CD14-positive monocyte (primary cell): Measurements from ENCODE around the gene RAB11FIP4. TPM values are rescaled to one million over a fixed set of nuclear protein-coding genes. Genes with fewer than 3 reads are reported as not detected.

Experiments used
- DNase-seq, 3 donors: peaks; one replicate each; pipeline ENCODE4 v3.0.0-alpha.2; 2011 to 2022
- H2AFZ ChIP-seq: 2 replicates; pipeline ENCODE4 v1.6.0; 2012; ENCODE audit warnings: mild to moderate bottlenecking, low read depth, low read length, inconsistent platforms; ENCODE audit not compliant: insufficient read depth, poor library complexity, severe bottlenecking
- H3K27ac ChIP-seq, 2 donors: 1 replicate in 1 of 2; 2 replicates in 1 of 2; pipeline ENCODE4 v1.5.1; 2012 to 2013; ENCODE audit warnings: low read length in 2 of 2, control low read depth in 1 of 2, inconsistent platforms in 1 of 2, low read depth in 1 of 2, mild to moderate bottlenecking in 1 of 2
- H3K27me3 ChIP-seq, 2 donors: one replicate each; pipeline versions ENCODE4 v1.6.0 to v1.6.1; 2011 to 2013; ENCODE audit warnings: low read length in 2 of 2; ENCODE audit not compliant: control insufficient read depth in 2 of 2, insufficient read depth in 2 of 2
- H3K36me3 ChIP-seq, 2 donors: replicated peaks in 1 of 2; 1 replicate in 1 of 2; 2 replicates in 1 of 2; pipeline versions ENCODE4 v1.5.1 to v1.6.1; 2012 to 2013; ENCODE audit warnings: low read length in 2 of 2, control low read depth in 1 of 2, inconsistent platforms in 1 of 2, mild to moderate bottlenecking in 1 of 2; ENCODE audit not compliant: insufficient read depth in 2 of 2, control insufficient read depth in 1 of 2
- H3K4me1 ChIP-seq, 2 donors: 1 replicate in 1 of 2; 2 replicates in 1 of 2; pipeline versions ENCODE4 v1.5.1 to v1.6.1; 2012 to 2013; ENCODE audit warnings: low read length in 2 of 2, control low read depth in 1 of 2, inconsistent platforms in 1 of 2, mild to moderate bottlenecking in 1 of 2, moderate library complexity in 1 of 2; ENCODE audit not compliant: insufficient read depth in 2 of 2, control insufficient read depth in 1 of 2
- H3K4me2 ChIP-seq: replicated peaks from 2 replicates; pipeline ENCODE3; 2012; ENCODE audit warnings: low read length, moderate library complexity, mild to moderate bottlenecking; ENCODE audit not compliant: poor library complexity, severe bottlenecking; ENCODE audit errors: extremely low read depth
- H3K4me3 ChIP-seq, 3 experiments: fragments of 200-600 bp in 1 of 3; sonication (generic) in 1 of 3; replicated peaks in 1 of 3; 1 replicate in 2 of 3; 2 replicates in 1 of 3; pipeline ENCODE4 v1.5.1; 2011 to 2013; ENCODE audit warnings: low read length in 3 of 3, mild to moderate bottlenecking in 3 of 3, control low read depth in 2 of 3, low read depth in 2 of 3, inconsistent platforms in 1 of 3, moderate library complexity in 1 of 3
- H3K79me2 ChIP-seq: 2 replicates; pipeline ENCODE4 v1.6.0; 2012; ENCODE audit warnings: mild to moderate bottlenecking, control low read depth, inconsistent platforms, low read length, moderate library complexity; ENCODE audit not compliant: insufficient read depth
- H3K9ac ChIP-seq: 2 replicates; pipeline ENCODE4 v1.6.0; 2017; ENCODE audit warnings: low read length, mild to moderate bottlenecking; ENCODE audit not compliant: insufficient read depth, poor library complexity, severe bottlenecking
- H3K9me3 ChIP-seq, 2 donors: replicated peaks in 1 of 2; 1 replicate in 1 of 2; 2 replicates in 1 of 2; pipeline versions ENCODE4 v1.5.1 to v1.6.1; 2012 to 2013; ENCODE audit warnings: low read length in 2 of 2, control low read depth in 1 of 2; ENCODE audit not compliant: control insufficient read depth in 1 of 2, insufficient read depth in 1 of 2
- H4K20me1 ChIP-seq: 2 replicates; pipeline ENCODE4 v1.6.0; 2012; ENCODE audit warnings: mild to moderate bottlenecking, low read length, control low read depth, moderate library complexity; ENCODE audit not compliant: insufficient read depth
- H3K27ac Mint-ChIP-seq, 7 donors: one replicate each; pipeline ENCODE4 v1.8.0; 2020; ENCODE audit warnings: mild to moderate bottlenecking in 7 of 7, mixed read lengths in 7 of 7, moderate library complexity in 6 of 7, inconsistent platforms in 2 of 7
- H3K27me3 Mint-ChIP-seq, 3 donors: one replicate each; pipeline ENCODE4 v1.8.0; 2021 to 2022; ENCODE audit warnings: low read depth in 3 of 3, mild to moderate bottlenecking in 3 of 3, mixed read lengths in 3 of 3, moderate library complexity in 3 of 3, inconsistent platforms in 1 of 3
- H3K36me3 Mint-ChIP-seq, 2 donors: one replicate each; pipeline ENCODE4 v1.8.0; 2020; ENCODE audit warnings: mixed read lengths in 2 of 2, inconsistent platforms in 1 of 2, mild to moderate bottlenecking in 1 of 2
- H3K4me1 Mint-ChIP-seq: one replicate; pipeline ENCODE4 v1.8.0; 2020; ENCODE audit warnings: mild to moderate bottlenecking, mixed read lengths
- H3K4me3 Mint-ChIP-seq, 2 donors: one replicate each; pipeline ENCODE4 v1.8.0; 2020; ENCODE audit warnings: mild to moderate bottlenecking in 2 of 2, mixed read lengths in 2 of 2, moderate library complexity in 1 of 2
- H3K9me3 Mint-ChIP-seq, 7 donors: one replicate each; pipeline ENCODE4 v1.8.0; 2020 to 2022; ENCODE audit warnings: mixed read lengths in 7 of 7, mild to moderate bottlenecking in 6 of 7, moderate library complexity in 6 of 7, inconsistent platforms in 2 of 7
- CTCF ChIP-seq: fragments of 200-600 bp; IDR thresholded peaks from one replicate; pipeline ENCODE4 v1.8.0; 2022; ENCODE audit warnings: antibody characterized with exemption, mild to moderate bottlenecking
- WGBS: methylation state at CpG from one replicate; pipeline ENCODE4 v1.1.5; 2013; ENCODE audit warnings: missing lambda C conversion rate; ENCODE audit not compliant: insufficient coverage; 5-methylcytosine and 5-hydroxymethylcytosine counted together
- intact Hi-C, 2 donors: fragments of 100-400 bp; cut with micrococcal nuclease; formaldehyde crosslinking; loops; one replicate each; pipeline versions ENCODE4 v1.15.0 to v1.15.1; 2023
- polyA plus RNA-seq, 3 donors: library from polyadenylated mRNA; depleted of rRNA in 1 of 3; unstranded in 2 of 3; stranded (reverse) in 1 of 3; fragments of 300-500 nt in 2 of 3; fragments of >200 nt in 1 of 3; fragmentation: Illumina TruSeq in 2 of 3; gene quantifications; 1 replicate in 2 of 3; 2 replicates in 1 of 3; pipeline ENCODE4 v1.2.3, GENCODE V29; 2012 to 2021

The RAB11FIP4 gene
- polyA plus RNA-seq, 3 donors, result 10.4 to 21.9 (median 16.2) TPM

GRCh38 chr17:31582151-31582907 is 190.9 kb downstream of the RAB11FIP4 start:
- H3K4me3 Mint-ChIP-seq, result peak overlapping the region; percentile 70 to 83
- no peaks in the 10 kb centered on the region for H3K9me3 ChIP-seq
- 23% methylated on average over 6 of the region's 8 CpGs for WGBS
- intact Hi-C loops, result loop anchor here in 1 of 2 donors (5.0 to 10.0 kb wide), 2 partner anchors 88 to 100 kb away; no protein-coding TSS in a partner anchor
- peak overlapping the region; percentile 74 for H3K9ac ChIP-seq
- no peaks in the 10 kb centered on the region for H3K79me2 ChIP-seq
- peak overlapping the region; percentile 93 to 95 for H3K27ac ChIP-seq
- H3K27me3 Mint-ChIP-seq, result peaks cover 0 to 3% (median 1%) of the 10 kb centered on the region in 3 donors
- TF ChIP-seq CTCF, result no peak
- H3K4me3 ChIP-seq, result peak overlapping the region in 1 of 3 experiments; percentile 49
- no peaks in the 10 kb centered on the region for H4K20me1 ChIP-seq
- H2AFZ ChIP-seq, result peak overlapping the region; percentile 76
- H3K4me1 Mint-ChIP-seq, result peaks cover 75% of the 10 kb centered on the region
- H3K4me1 ChIP-seq, result peaks cover 71 to 74% of the 10 kb centered on the region in 2 donors
- no peaks in the 10 kb centered on the region for H3K27me3 ChIP-seq
- H3K27ac Mint-ChIP-seq, result peak overlapping the region; percentile 93 to 98 (median 97)
- DNase-seq, result peak; percentile 85 to 92 (median 88)
- H3K9me3 Mint-ChIP-seq, result no peaks in the 10 kb centered on the region
- peaks cover 0 to 1% of the 10 kb centered on the region in 2 donors for H3K36me3 Mint-ChIP-seq
- H3K4me2 ChIP-seq, result peak overlapping the region; percentile 65
- H3K36me3 ChIP-seq, result no peaks in the 10 kb centered on the region

GRCh38 chr17:31583772-31584356 is 192.4 kb downstream of the RAB11FIP4 start:
- H3K4me1 ChIP-seq, result peaks cover 65 to 69% of the 10 kb centered on the region in 2 donors
- no peaks in the 10 kb centered on the region for H3K79me2 ChIP-seq
- peaks cover 0 to 1% of the 10 kb centered on the region in 2 donors for H3K36me3 Mint-ChIP-seq
- no peaks in the 10 kb centered on the region for H3K36me3 ChIP-seq
- no peak overlapping the region for H3K9ac ChIP-seq
- no peak overlapping the region for H3K4me2 ChIP-seq
- no peaks in the 10 kb centered on the region for H3K27me3 ChIP-seq
- 52% methylated on average over 2 of the region's 7 CpGs for WGBS
- H3K4me1 Mint-ChIP-seq, result peaks cover 74% of the 10 kb centered on the region
- H3K27ac Mint-ChIP-seq, result peak overlapping the region in 3 of 7 donors; percentile 72 to 93 (median 82)
- no peak overlapping the region for H3K27ac ChIP-seq
- H3K4me3 Mint-ChIP-seq, result no peak overlapping the region
- H3K27me3 Mint-ChIP-seq, result peaks cover 0 to 3% (median 1%) of the 10 kb centered on the region in 3 donors
- no peaks in the 10 kb centered on the region for H4K20me1 ChIP-seq
- TF ChIP-seq CTCF, result no peak
- intact Hi-C loops, result loop anchor here in 1 of 2 donors (5.0 to 10.0 kb wide), 2 partner anchors 89 to 98 kb away; no protein-coding TSS in a partner anchor
- H3K9me3 ChIP-seq, result no peaks in the 10 kb centered on the region
- no peaks in the 10 kb centered on the region for H3K9me3 Mint-ChIP-seq
- H2AFZ ChIP-seq, result no peak overlapping the region
- no peak for DNase-seq
- H3K4me3 ChIP-seq, result no peak overlapping the region
